ENCODE measurements around the gene TNFSF12.
A peak's percentile ranks its signal among the peaks of the same experiment; 100 is the strongest.
"Not testable (repeated sequence)": the region's sequence is repeated elsewhere in the genome, so short reads cannot be mapped to it uniquely, and the experiment has no call there.

TNFSF12 gene

DNA sequence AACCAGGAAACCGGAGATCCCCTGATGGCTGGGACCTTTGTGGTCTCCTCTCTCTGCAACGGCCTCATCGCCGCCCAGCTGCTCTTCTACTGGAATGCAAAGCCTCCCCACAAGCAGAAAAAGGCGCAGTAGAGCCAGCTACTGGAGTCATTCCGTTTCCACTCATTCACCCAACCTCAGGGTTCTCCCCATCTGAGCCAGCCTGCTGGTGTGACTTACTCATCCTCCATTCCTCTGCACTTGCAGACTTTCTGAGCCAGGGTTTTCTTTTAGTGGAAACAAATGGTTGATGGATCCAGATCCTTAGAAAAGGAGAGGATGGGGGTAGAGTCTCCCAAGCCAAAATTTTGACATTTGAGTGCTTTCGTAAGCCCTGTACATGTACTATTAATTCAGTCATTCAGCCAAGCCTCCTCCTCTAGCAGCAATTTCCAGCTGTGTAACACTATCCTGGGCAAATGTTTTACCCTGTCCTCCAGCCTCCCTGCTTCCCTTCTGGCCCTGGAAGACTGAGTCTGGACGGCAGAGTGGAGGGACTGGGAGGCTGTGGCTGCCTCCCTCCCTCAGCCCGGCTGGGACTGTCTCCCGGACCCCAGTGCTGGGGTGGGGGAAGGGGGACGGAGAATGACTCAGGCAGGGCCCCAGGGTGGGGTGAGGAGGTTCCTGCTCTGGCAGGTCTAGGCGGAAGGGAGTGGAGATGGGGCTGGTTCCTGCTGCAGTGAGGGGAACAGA lies 38.7 kb downstream of the TNFSF12 start:
- Histone ChIP-seq H3K27ac (ENCODE audit: low read depth in 2 of 2, low read length in 2 of 2) (no peak overlapping the region), H3K4me1 (ENCODE audit: control insufficient read depth in 2 of 2, insufficient read depth in 2 of 2, low read length in 2 of 2) (peaks cover 17 to 20% of the 10 kb centered on the region in 2 donors), H3K36me3 (ENCODE audit: control insufficient read depth in 2 of 2, insufficient read depth in 2 of 2, low read length in 2 of 2) (peaks cover 24 to 29% of the 10 kb centered on the region in 2 donors), H3K27me3 (ENCODE audit: control insufficient read depth in 2 of 2, insufficient read depth in 2 of 2, low read length in 2 of 2) (no peaks in the 10 kb centered on the region), H3K9ac (ENCODE audit: low read depth in 1 of 2, low read length in 2 of 2) (no peak overlapping the region), H3K9me3 (ENCODE audit: control insufficient read depth in 2 of 2, low read length in 2 of 2) (no peaks in the 10 kb centered on the region), H3K4me3 (ENCODE audit: low read length in 2 of 2) (no peak overlapping the region)

DNA sequence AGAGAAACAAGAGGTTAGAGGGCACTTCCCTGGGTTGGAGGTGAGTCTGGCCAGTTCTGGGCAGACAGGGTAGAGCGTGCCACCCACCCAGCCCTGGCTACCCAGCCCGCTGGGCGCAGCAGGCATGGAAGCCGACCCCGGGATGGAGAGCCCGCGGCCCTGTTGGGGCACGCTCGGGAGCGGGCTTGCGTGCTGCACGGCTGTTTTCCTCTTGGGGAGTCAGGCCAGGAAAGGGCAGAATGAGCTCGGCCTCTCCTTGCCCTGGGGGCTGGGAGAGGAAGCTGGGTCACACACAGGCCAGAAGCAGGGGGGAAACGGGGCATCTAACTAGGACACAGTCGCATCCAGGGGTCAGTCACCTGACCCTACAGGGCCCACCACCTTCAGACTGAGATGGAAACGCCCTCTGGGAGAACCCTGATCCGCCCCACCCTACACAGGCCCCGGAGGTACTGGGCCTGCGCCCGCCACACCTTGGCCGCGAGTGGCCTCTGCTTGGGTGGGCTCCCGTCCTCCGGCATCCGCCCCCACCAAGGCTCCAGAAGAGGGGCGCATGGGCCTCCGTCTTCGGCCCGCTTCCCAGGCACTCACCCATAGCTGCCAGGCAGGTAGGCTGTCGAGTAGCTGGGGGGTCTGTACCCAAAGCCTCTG lies 39.8 kb downstream of the TNFSF12 start:
- H3K4me1 ChIP-seq (ENCODE audit: control insufficient read depth in 2 of 2, insufficient read depth in 2 of 2, low read length in 2 of 2) = peaks cover 8 to 11% of the 10 kb centered on the region in 2 donors
- peak overlapping the region in 1 of 2 donors; percentile 43 for H3K27ac ChIP-seq (ENCODE audit: low read depth in 2 of 2, low read length in 2 of 2)
- peak overlapping the region; percentile 31 to 37 for H3K4me3 ChIP-seq (ENCODE audit: low read length in 2 of 2)
- H3K27me3 ChIP-seq (ENCODE audit: control insufficient read depth in 2 of 2, insufficient read depth in 2 of 2, low read length in 2 of 2) = no peaks in the 10 kb centered on the region
- H3K36me3 ChIP-seq (ENCODE audit: control insufficient read depth in 2 of 2, insufficient read depth in 2 of 2, low read length in 2 of 2) = peaks cover 33 to 40% of the 10 kb centered on the region in 2 donors
- H3K9ac ChIP-seq (ENCODE audit: low read depth in 1 of 2, low read length in 2 of 2) = peak overlapping the region; percentile 32 to 50
- no peaks in the 10 kb centered on the region for H3K9me3 ChIP-seq (ENCODE audit: control insufficient read depth in 2 of 2, low read length in 2 of 2)

DNA sequence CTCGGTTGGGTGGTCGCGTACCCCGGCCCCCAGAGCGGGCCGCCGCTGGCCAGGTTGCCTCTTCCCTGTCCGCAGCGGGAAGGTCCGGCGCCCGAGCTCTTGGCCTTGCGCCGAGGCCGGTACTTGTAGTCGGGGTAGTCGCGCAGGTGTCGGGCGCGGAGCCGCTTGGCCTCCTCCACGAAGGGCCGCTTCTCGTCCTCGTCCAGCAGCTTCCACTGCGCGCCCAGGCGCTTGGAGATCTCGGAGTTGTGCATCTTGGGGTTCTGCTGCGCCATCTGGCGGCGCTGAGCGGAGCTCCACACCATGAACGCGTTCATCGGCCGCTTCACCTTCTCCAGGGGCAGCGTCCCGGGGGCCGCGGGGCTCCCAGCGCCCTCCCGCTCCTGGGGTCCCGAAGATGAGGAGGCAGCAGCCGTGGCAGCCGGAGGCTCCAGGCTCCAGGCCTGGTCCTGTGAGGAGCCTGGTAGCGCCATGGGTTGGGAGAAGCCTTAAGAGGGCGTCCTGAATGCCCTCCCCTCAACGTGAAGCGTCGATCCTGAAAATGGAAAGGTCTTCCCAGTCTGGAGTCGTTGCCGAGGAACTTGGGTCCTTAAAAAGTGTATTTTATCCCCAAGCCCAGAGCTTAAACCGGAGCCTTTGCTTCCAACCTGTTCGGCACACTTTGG lies 40.5 kb downstream of the TNFSF12 start:
- Histone ChIP-seq H3K27me3 (ENCODE audit: control insufficient read depth in 2 of 2, insufficient read depth in 2 of 2, low read length in 2 of 2) (no peaks in the 10 kb centered on the region), H3K4me3 (ENCODE audit: low read length in 2 of 2) (peak overlapping the region; percentile 31 to 45), H3K9me3 (ENCODE audit: control insufficient read depth in 2 of 2, low read length in 2 of 2) (no peaks in the 10 kb centered on the region), H3K36me3 (ENCODE audit: control insufficient read depth in 2 of 2, insufficient read depth in 2 of 2, low read length in 2 of 2) (peaks cover 40 to 46% of the 10 kb centered on the region in 2 donors), H3K9ac (ENCODE audit: low read depth in 1 of 2, low read length in 2 of 2) (peak overlapping the region; percentile 32 to 50), H3K4me1 (ENCODE audit: control insufficient read depth in 2 of 2, insufficient read depth in 2 of 2, low read length in 2 of 2) (peaks cover 6 to 11% of the 10 kb centered on the region in 2 donors), H3K27ac (ENCODE audit: low read depth in 2 of 2, low read length in 2 of 2) (peak overlapping the region in 1 of 2 donors; percentile 43)

DNA sequence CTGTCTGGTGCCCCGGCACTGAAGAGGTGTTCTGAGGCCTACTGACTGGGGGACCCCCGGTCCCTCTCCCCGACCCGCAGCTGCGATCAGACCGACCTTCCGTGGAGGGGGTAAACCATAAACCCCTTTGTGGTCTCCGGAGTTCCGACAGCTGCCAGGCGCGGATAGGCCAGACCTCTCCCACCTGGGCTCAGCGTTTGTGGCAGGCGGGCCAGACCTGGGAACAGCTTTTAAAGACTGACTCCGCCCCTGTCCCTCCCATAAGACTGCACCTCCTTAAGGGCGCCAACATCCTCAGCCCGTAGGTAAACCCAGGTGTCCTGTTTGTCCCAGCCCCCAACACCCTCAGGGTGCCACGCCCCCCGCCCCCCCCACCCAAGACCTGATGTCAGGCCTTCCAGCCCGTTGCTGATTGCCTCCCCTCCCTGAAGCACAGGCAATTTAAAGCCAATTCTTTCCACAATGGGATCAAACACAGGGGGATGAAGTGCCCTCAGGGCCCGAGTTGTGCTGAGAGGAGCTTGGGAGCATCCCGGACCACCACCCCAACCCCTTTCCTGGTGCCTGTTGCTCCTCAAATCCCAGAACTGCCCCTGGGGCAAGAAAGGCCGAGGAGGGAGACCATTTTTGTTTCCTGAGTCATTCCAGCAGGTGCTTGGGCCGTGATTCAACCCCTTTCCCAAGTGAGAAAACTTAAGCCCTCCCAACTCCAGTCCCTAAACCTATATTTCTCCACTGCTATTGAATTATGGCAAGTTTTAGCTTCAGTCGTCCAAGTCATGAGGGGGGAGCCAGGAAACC lies 41.2 kb downstream of the TNFSF12 start, which contains the start of gene SOX15:
Gene SOX15 (minus strand): TSS at position 204 of the 801 bp plus-strand sequence. CDS start 418 bp downstream, outside the sequence.
- Histone ChIP-seq H3K9ac (ENCODE audit: low read depth in 1 of 2, low read length in 2 of 2) (peak within 1 kb of the TSS; percentile 32 to 50), H3K27ac (ENCODE audit: low read depth in 2 of 2, low read length in 2 of 2) (peak within 1 kb of the TSS in 1 of 2 donors; percentile 43)

DNA sequence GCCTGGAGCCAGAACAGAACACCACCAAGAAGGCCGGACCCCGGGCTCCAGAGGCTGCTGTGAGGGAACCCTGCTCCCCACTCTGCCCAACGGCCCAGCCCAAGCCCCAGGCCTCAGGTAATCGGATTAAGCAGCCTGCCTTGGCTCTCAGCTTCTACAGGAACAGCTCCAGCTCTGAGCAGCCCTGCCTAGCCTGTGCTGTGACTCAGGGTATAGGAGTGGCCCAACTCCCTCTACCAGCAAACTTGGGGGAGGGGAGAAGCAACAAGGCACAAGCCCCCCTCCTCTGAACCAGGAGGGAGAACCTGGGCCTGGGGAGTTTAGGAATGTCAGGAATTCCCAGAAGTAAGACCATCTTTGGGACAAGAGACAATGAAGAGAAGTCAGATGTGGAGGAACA lies 41.9 kb downstream of the TNFSF12 start:
- Histone ChIP-seq H3K4me3 (ENCODE audit: low read length in 2 of 2) (no peak overlapping the region), H3K27ac (ENCODE audit: low read depth in 2 of 2, low read length in 2 of 2) (no peak overlapping the region), H3K36me3 (ENCODE audit: control insufficient read depth in 2 of 2, insufficient read depth in 2 of 2, low read length in 2 of 2) (peaks cover 52 to 60% of the 10 kb centered on the region in 2 donors), H3K9ac (ENCODE audit: low read depth in 1 of 2, low read length in 2 of 2) (no peak overlapping the region), H3K4me1 (ENCODE audit: control insufficient read depth in 2 of 2, insufficient read depth in 2 of 2, low read length in 2 of 2) (peaks cover 4 to 11% of the 10 kb centered on the region in 2 donors), H3K9me3 (ENCODE audit: control insufficient read depth in 2 of 2, low read length in 2 of 2) (no peaks in the 10 kb centered on the region), H3K27me3 (ENCODE audit: control insufficient read depth in 2 of 2, insufficient read depth in 2 of 2, low read length in 2 of 2) (no peaks in the 10 kb centered on the region)

More for the DNA sequence above, 41.2 kb downstream of the TNFSF12 start, which contains the start of gene SOX15:
- H3K4me1 ChIP-seq (ENCODE audit: control insufficient read depth in 2 of 2, insufficient read depth in 2 of 2, low read length in 2 of 2) = peaks cover 4 to 11% of the 10 kb centered on the region in 2 donors
- no peaks in the 10 kb centered on the region for H3K27me3 ChIP-seq (ENCODE audit: control insufficient read depth in 2 of 2, insufficient read depth in 2 of 2, low read length in 2 of 2)
- H3K9me3 ChIP-seq (ENCODE audit: control insufficient read depth in 2 of 2, low read length in 2 of 2) = no peaks in the 10 kb centered on the region
- peak within 1 kb of the TSS; percentile 31 to 45 for H3K4me3 ChIP-seq (ENCODE audit: low read length in 2 of 2)
- peaks cover 45 to 54% of the 10 kb centered on the region in 2 donors for H3K36me3 ChIP-seq (ENCODE audit: control insufficient read depth in 2 of 2, insufficient read depth in 2 of 2, low read length in 2 of 2)

DNA sequence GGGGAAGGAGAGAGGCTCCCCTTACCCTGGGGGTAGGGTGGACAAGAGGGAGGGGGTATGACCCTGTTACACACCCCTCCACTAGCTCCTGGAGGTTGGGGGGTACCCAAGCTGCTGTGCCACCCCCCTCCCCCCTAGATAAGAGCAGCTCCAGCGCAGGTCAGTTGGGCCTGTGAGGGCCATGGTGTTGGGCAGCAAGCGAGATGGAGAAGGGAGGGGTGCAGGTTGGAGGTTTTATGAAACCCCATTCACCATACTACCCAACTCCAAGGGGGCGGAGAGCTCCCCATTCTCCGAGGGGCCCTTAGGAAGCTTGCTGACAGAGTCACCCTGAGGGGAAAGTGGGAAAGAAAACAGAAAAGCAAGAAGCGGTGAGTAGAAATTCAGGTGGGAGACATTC lies 42.7 kb downstream of the TNFSF12 start:
- H3K36me3 ChIP-seq (ENCODE audit: control insufficient read depth in 2 of 2, insufficient read depth in 2 of 2, low read length in 2 of 2) = peaks cover 57 to 65% of the 10 kb centered on the region in 2 donors
- no peak overlapping the region for H3K9ac ChIP-seq (ENCODE audit: low read depth in 1 of 2, low read length in 2 of 2)
- no peak overlapping the region for H3K4me3 ChIP-seq (ENCODE audit: low read length in 2 of 2)
- no peaks in the 10 kb centered on the region for H3K27me3 ChIP-seq (ENCODE audit: control insufficient read depth in 2 of 2, insufficient read depth in 2 of 2, low read length in 2 of 2)
- peaks cover 4 to 11% of the 10 kb centered on the region in 2 donors for H3K4me1 ChIP-seq (ENCODE audit: control insufficient read depth in 2 of 2, insufficient read depth in 2 of 2, low read length in 2 of 2)
- H3K27ac ChIP-seq (ENCODE audit: low read depth in 2 of 2, low read length in 2 of 2) = no peak overlapping the region
- no peaks in the 10 kb centered on the region for H3K9me3 ChIP-seq (ENCODE audit: control insufficient read depth in 2 of 2, low read length in 2 of 2)

DNA sequence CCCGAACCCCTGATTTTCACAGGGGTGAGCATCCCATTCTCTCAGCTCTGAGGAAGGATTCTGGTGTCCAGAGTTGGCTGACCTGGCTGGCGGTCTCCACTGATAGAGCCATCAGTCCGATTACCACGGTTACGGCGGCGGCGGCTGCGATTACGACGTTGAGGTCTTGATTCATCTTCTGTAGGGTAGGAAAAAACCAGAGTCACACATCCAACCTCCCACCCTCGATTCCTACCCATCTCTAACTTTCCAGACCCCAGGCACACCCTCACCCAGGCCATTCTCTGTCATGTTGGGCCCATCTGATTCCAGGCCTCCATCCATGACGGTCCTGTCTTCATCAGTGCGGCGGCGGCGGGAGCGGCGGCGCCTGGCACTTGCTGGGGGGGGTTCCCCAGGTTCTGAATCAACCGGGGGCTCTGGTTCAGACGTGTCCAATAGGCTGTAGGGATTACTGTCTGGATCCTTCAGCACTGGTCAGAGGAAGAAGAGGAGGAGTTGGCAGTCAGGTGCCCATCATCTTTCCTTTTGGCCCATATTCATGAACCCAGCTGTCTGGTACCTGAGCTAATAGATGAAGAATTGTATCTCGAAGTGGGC lies 43.7 kb downstream of the TNFSF12 start:
- Histone ChIP-seq H3K4me1 (ENCODE audit: control insufficient read depth in 2 of 2, insufficient read depth in 2 of 2, low read length in 2 of 2) (peaks cover 4 to 11% of the 10 kb centered on the region in 2 donors), H3K9ac (ENCODE audit: low read depth in 1 of 2, low read length in 2 of 2) (no peak overlapping the region), H3K27ac (ENCODE audit: low read depth in 2 of 2, low read length in 2 of 2) (no peak overlapping the region), H3K9me3 (ENCODE audit: control insufficient read depth in 2 of 2, low read length in 2 of 2) (no peaks in the 10 kb centered on the region), H3K4me3 (ENCODE audit: low read length in 2 of 2) (no peak overlapping the region), H3K36me3 (ENCODE audit: control insufficient read depth in 2 of 2, insufficient read depth in 2 of 2, low read length in 2 of 2) (peaks cover 48 to 60% of the 10 kb centered on the region in 2 donors), H3K27me3 (ENCODE audit: control insufficient read depth in 2 of 2, insufficient read depth in 2 of 2, low read length in 2 of 2) (no peaks in the 10 kb centered on the region)

DNA sequence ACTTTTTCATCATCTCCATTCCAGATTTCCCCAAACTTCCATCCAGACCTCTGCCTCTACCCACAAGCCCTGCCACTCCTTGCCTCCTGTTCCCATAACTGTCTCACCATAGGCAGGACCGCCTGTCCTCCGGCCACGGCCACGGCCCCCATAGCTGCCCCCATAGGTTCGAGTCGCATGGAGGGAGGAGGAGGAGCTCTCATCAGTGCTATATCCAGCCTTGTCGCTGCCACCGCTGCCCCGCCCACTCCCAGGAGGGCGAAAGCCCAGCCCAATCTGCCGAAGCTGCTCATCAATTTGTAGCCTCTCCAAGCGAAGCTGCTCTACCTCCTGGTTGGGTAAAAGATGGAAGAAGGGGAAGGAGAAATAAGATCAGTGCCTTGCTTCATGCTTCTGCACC lies 44.4 kb downstream of the TNFSF12 start:
- no peak overlapping the region for H3K27ac ChIP-seq (ENCODE audit: low read depth in 2 of 2, low read length in 2 of 2)

DNA sequence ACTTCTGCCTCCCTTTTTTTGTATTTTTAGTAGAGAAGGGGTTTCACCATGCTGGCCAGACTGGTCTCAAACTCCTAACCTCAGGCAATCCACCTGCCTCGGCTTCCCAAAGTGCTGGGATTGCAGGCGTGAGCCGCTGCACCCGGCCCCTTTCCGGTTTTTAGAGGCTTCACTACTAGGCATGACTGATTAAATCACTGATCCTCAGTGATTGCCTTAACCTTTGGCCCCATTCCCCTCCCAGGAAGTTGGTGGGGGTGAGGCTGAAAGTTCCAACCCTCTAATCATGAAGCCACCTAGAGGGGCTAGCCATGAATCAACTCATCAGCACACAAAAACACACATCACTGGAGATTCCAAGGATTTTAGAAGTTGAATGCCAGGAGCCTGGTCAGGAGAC lies 48.7 kb downstream of the TNFSF12 start:
- H3K4me3 ChIP-seq (ENCODE audit: low read length in 2 of 2); H3K9ac ChIP-seq (ENCODE audit: low read depth in 1 of 2, low read length in 2 of 2); H3K27ac ChIP-seq (ENCODE audit: low read depth in 2 of 2, low read length in 2 of 2); H3K4me1 ChIP-seq (ENCODE audit: control insufficient read depth in 2 of 2, insufficient read depth in 2 of 2, low read length in 2 of 2); H3K27me3 ChIP-seq (ENCODE audit: control insufficient read depth in 2 of 2, insufficient read depth in 2 of 2, low read length in 2 of 2); H3K9me3 ChIP-seq (ENCODE audit: control insufficient read depth in 2 of 2, low read length in 2 of 2): not testable (repeated sequence)
- peaks cover 40 to 70% of the 10 kb centered on the region in 2 donors for H3K36me3 ChIP-seq (ENCODE audit: control insufficient read depth in 2 of 2, insufficient read depth in 2 of 2, low read length in 2 of 2)

More for the DNA sequence above, 44.4 kb downstream of the TNFSF12 start:
- no peak overlapping the region for H3K9ac ChIP-seq (ENCODE audit: low read depth in 1 of 2, low read length in 2 of 2)
- no peaks in the 10 kb centered on the region for H3K9me3 ChIP-seq (ENCODE audit: control insufficient read depth in 2 of 2, low read length in 2 of 2)
- H3K36me3 ChIP-seq (ENCODE audit: control insufficient read depth in 2 of 2, insufficient read depth in 2 of 2, low read length in 2 of 2) = peaks cover 42 to 54% of the 10 kb centered on the region in 2 donors
- H3K4me3 ChIP-seq (ENCODE audit: low read length in 2 of 2) = no peak overlapping the region
- H3K27me3 ChIP-seq (ENCODE audit: control insufficient read depth in 2 of 2, insufficient read depth in 2 of 2, low read length in 2 of 2) = no peaks in the 10 kb centered on the region
- peaks cover 4 to 9% of the 10 kb centered on the region in 2 donors for H3K4me1 ChIP-seq (ENCODE audit: control insufficient read depth in 2 of 2, insufficient read depth in 2 of 2, low read length in 2 of 2)

All from mucosa of rectum (tissue), 2 donors.